Activated CD8-positive, alpha-beta memory T cell treated with anti-CD3 and anti-CD28 coated beads, Interleukin-2, amount 50 U/mL, for 1 hour (primary cell): ENCODE measurements around the gene ITLN2.
"Not testable (repeated sequence)": the region's sequence is repeated elsewhere in the genome, so short reads cannot be mapped to it uniquely, and the experiment has no call there.

Experiments used
- DNase-seq: peaks from one replicate; pipeline ENCODE4 v3.0.0-alpha.2; 2020; ENCODE audit errors: extremely low read depth

The ITLN2 gene

DNA sequence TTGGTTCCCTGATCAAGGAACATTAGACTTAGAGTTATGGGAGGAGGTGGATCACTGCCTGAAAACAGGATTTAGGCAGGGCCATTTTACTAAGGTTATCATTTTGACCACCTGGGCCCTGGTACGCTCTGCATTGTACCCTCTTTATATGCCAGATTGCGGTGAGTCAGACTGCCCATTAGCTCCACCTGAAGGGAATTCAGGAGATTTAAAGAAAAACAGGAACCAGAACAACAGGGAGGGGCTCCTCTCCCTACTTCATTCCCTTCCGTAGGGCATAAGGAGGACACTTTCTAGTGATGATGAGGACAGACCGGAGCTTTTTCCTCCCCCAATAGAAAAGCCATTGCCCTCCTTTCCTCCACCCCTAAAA, 49.0 kb downstream of the ITLN2 start:
- no peak for DNase-seq

DNA sequence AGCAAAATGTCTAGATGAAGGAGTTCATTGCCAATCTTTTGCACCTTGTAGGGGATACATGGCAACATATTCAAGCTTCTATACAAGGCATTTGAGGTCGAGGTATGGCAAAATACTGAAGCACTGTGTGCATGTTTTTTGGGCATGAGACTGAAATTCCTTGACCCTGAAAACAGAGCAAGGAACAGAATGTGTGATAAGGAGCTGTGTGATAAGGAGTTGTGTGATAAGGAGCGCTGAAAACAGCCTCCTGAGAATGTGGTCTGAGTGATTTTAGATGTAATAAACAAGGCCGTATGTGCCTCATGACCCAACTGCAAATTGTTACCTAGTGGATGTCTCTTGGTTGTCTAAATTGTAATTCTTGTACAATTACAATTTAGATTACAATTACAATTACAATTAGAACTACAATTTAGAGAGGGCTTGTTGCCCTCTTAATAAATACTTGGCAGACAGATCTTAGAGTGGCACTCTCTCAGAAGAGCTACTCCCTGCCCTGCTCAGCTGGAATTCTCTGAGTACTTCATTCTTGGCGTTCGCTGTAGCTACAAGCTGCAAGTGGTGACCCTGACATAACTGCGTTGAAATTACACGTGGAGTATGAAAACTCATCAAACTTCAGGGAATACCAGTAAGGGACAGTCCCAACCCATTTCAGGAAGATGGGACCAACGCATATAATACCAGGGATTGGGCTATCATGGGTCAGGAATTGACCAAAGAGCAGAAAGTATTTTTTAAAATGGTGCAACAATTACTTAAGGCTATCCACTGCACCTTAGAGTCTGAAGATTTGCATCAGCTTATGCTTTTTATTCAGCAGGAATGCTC, 49.6 kb downstream of the ITLN2 start:
- no peak for DNase-seq

GRCh38 chr1:160902251-160902650, 52.4 kb downstream of the ITLN2 start:
- not testable (repeated sequence) for DNase-seq

GRCh38 chr1:160901768-160902167, 52.8 kb downstream of the ITLN2 start:
- DNase-seq: no peak

GRCh38 chr1:160900683-160901082, 53.9 kb downstream of the ITLN2 start:
- not testable (repeated sequence) for DNase-seq
